ENCODE data around the gene TGFA.
A peak's percentile ranks its signal among the peaks of the same experiment; 100 is the strongest.

TGFA gene

GRCh38 chr2:70523996-70524965, 29.3 kb downstream of the TGFA start:
- DNase-seq (ENCODE audit: low read depth), result peak; percentile 38

- DNase-seq (ENCODE audit: low read depth), result no peak
These were observed 30.0 kb downstream of the TGFA start for GRCh38 chr2:70523672-70523995.

GRCh38 chr2:70522627-70523026, 31.0 kb downstream of the TGFA start:
- no peak for DNase-seq (ENCODE audit: low read depth)

DNA sequence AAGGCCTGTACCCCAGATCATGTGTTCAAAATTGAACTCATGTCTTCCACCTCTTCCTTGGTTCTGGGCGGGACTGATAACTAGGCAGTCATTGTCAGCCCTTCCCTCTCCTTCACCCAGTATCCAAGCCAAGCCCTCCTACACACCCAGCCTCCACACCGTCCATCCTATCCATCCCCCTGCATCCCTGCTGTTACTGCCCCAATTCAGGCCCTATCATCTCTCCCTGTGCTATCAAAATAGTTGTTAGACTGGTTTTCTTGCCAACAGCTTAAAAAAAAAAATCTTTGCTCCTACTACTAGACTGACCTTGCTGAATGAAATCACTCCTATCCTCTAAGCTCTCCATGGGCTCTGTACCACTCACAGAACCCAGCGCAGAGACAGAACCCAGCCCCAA, 32.8 kb downstream of the TGFA start:
- no peak for DNase-seq (ENCODE audit: low read depth)

- DNase-seq (ENCODE audit: low read depth), result no peak
These were observed 34.2 kb downstream of the TGFA start for GRCh38 chr2:70519453-70519852.

DNA sequence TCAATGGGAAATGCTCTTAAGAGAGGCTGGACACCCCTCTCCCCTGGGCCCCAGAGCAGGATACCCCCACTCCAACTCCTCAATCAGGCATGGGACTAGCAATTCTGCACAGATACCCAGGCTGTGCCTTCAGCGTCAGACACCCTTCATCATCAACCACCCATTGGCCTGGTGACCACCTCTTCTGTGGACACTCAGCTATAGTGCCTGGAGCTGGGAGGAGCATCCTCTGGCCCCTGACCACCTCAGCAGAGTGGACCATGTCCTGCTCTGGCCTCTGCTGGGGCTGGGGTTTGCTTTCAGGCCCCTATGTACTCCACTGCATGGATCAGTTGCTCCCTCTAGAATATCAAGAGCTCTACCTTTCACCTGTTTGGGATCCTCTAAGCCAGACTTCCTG, 35.1 kb downstream of the TGFA start:
- no peak for DNase-seq (ENCODE audit: low read depth)

DNA sequence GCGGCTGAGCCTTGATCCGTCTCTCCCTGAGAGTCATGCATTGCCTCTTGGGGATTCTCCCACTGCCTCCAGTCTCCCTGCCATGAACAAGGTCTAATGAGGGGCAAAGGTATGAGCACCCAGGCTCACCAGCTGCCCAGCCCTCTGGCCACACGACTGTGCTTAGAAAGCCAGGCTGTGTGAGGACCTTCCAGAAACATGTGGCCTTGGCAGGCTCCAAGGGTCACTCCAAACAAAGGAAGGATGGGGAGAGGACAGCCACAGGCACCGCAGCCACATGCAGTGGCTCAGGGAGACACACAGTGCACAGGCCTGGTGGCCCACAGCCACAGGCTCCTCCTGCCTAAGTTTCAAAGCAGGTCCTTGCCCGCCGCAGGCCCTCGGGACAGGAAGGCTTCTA, 35.8 kb downstream of the TGFA start:
- DNase-seq (ENCODE audit: low read depth), result no peak

DNA sequence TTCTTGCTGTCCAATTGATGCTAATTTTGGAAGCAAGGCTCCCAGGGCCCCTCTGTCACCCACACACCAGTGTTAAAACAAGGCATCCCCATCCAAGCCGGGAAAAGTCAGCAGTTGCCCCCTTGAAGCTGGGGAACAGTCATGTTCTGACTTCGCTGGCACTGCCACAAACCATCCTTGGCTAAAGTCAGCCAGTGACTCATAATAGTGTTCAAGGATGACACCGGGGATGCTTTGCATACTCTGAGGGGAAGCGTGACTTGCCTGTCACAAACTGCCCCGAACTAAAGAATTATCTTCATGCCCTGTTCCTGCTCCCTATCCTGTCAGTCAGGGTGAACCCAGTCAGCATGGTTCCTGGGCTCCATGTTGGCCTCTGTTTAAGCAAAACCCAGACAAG, 37.0 kb downstream of the TGFA start:
- DNase-seq (ENCODE audit: low read depth), result no peak

- DNase-seq (ENCODE audit: low read depth), result no peak
These were observed 37.7 kb downstream of the TGFA start for GRCh38 chr2:70515938-70516337.

- no peak for DNase-seq (ENCODE audit: low read depth)
These were observed 39.0 kb downstream of the TGFA start for GRCh38 chr2:70514612-70515055.

GRCh38 chr2:70513738-70514137, 39.9 kb downstream of the TGFA start:
- no peak for DNase-seq (ENCODE audit: low read depth)

- DNase-seq (ENCODE audit: low read depth), result no peak
These were observed 41.5 kb downstream of the TGFA start for GRCh38 chr2:70511971-70512729.

DNA sequence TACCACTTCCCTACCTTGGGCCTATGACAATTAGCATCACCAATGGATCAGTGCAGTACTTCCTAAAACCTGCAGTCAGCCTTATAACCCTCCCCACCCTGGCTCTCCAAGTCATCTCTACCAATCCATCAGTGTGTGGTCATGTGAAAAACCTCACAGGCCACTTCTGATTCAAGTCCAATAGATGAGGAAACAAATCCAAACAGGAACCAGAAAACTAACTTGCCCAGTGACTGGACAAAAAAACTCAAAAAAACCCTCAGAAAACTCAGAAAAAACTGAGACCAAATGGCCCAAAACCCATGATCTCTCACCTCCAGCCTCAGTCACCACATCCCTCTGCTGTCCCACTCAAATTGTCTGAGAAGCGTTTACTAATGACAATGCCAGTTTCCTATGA, 43.3 kb downstream of the TGFA start:
- no peak for DNase-seq (ENCODE audit: low read depth)

GRCh38 chr2:70509565-70509964, 44.1 kb downstream of the TGFA start:
- DNase-seq (ENCODE audit: low read depth), result no peak

- no peak for DNase-seq (ENCODE audit: low read depth)
These were observed 44.7 kb downstream of the TGFA start for GRCh38 chr2:70508711-70509462.

- DNase-seq (ENCODE audit: low read depth), result no peak
These were observed 47.8 kb downstream of the TGFA start for GRCh38 chr2:70505613-70506391.

DNA sequence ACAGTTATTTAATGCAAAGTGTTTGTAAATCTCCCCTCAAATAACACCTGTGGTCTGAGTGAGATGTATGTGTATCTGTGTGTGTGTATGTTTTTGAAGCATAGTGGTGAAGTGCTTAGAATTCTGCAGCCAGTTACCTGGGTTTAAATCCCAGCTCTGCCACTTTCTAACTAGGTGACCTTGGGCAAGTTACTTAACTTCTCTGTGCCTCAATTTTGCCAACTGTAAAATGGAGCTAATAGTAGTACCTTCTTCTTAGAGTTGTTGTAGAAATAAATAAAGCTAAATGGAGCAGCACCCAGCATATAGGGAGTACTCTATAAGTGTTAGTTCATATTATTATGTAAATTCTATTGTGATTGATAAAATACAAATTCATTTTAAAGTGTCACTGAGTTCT, 48.9 kb downstream of the TGFA start:
- no peak for DNase-seq (ENCODE audit: low read depth)

GRCh38 chr2:70503896-70504295, 49.7 kb downstream of the TGFA start:
- DNase-seq (ENCODE audit: low read depth), result no peak

DNA sequence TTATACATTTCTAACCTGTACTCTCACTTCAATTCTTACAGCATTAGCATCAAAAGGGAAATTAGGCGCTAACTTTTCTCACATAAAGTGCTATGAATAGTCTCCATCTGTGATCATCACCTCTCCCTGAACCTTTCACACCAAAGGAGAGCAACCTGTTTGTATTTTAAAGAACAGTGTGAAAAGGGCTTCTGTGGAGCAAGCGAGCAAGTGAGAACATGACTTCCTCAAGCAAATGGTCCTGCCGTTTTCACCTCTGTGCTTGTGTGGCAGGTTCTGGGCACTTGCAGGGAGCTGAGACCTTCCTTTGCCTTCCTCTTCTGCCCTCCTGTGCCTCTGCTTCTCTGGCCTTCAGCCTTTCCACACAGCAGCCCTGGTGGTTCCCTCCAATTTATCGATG, 51.9 kb downstream of the TGFA start:
- DNase-seq (ENCODE audit: low read depth), result no peak

- no peak for DNase-seq (ENCODE audit: low read depth)
These were observed 52.4 kb downstream of the TGFA start for GRCh38 chr2:70501215-70501614.

- no peak for DNase-seq (ENCODE audit: low read depth)
These were observed 54.4 kb downstream of the TGFA start for GRCh38 chr2:70499253-70499652.

- DNase-seq (ENCODE audit: low read depth), result no peak
These were observed 55.1 kb downstream of the TGFA start for GRCh38 chr2:70498528-70498927.

All from iris pigment epithelial cell (primary cell).